Measurements from ENCODE around the gene FAM171A2.

DNA sequence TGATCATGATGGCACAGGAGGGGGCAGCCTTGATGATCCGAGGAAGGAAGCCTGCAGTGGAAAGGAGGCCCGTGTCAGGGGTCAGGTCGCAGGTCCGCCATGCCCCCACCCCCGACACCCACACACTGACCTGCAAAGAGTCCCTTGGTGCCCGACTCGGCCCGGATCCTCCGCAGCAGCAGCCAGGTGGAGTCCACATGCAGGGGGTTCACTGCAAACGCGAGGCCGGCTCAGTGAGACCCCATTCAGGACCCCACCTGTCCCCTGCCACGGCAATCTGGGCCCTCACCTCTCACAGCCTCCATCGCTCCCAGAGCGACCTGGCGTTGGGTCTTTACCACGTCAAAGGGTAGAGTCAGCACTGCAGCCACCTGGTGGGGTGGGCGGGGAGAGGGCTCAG is 43.6 kb downstream of the FAM171A2 start:
- TF ChIP-seq, protein P1, sequence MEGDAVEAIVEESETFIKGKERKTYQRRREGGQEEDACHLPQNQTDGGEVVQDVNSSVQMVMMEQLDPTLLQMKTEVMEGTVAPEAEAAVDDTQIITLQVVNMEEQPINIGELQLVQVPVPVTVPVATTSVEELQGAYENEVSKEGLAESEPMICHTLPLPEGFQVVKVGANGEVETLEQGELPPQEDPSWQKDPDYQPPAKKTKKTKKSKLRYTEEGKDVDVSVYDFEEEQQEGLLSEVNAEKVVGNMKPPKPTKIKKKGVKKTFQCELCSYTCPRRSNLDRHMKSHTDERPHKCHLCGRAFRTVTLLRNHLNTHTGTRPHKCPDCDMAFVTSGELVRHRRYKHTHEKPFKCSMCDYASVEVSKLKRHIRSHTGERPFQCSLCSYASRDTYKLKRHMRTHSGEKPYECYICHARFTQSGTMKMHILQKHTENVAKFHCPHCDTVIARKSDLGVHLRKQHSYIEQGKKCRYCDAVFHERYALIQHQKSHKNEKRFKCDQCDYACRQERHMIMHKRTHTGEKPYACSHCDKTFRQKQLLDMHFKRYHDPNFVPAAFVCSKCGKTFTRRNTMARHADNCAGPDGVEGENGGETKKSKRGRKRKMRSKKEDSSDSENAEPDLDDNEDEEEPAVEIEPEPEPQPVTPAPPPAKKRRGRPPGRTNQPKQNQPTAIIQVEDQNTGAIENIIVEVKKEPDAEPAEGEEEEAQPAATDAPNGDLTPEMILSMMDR (optimal IDR thresholded peaks at IDR 0.05 in 1 of 3, IDR thresholded peaks at IDR 0.05 in 1 of 3, conservative IDR thresholded peaks at IDR 0.05 in 1 of 3; ENCODE audit: extremely low read depth in 1 of 3, insufficient read depth in 2 of 3, low read length in 3 of 3), result no peak
- no peak for TF ChIP-seq EZH2 (IDR thresholded peaks at IDR 0.05; ENCODE audit: low read length)

Data from keratinocyte (primary cell).